GM12864 (cell line): Measurements from ENCODE around the gene NME8.

Experiments
- DNase-seq: peaks from one replicate; pipeline ENCODE4 v3.0.0-alpha.2; 2011; ENCODE audit warnings: low read depth
- H3K4me3 ChIP-seq: 2 replicates; pipeline ENCODE4 v1.5.1; 2011; ENCODE audit warnings: mild to moderate bottlenecking, low read depth, low read length, control low read depth
- CTCF ChIP-seq: IDR thresholded peaks from 2 replicates; pipeline ENCODE4 v1.5.1; 2011; ENCODE audit warnings: low read depth, mild to moderate bottlenecking, moderate library complexity, low read length, control low read depth, inconsistent platforms; ENCODE audit errors: missing control alignments

Gene NME8

GRCh38 chr7:37933018-37933566 lies 84.7 kb downstream of the NME8 start:
- H3K4me3 ChIP-seq: no peak overlapping the region
- DNase-seq: no peak
- TF ChIP-seq CTCF: no peak

GRCh38 chr7:37942934-37943610 lies 94.7 kb downstream of the NME8 start:
- H3K4me3 ChIP-seq: no peak overlapping the region
- no peak for TF ChIP-seq CTCF

GRCh38 chr7:37943905-37944736 lies 95.7 kb downstream of the NME8 start:
- DNase-seq: no peak
- TF ChIP-seq CTCF: no peak
- no peak overlapping the region for H3K4me3 ChIP-seq

More at GRCh38 chr7:37942934-37943610, 94.7 kb downstream of the NME8 start:
- DNase-seq: no peak

- no peak for TF ChIP-seq CTCF
Observed at GRCh38 chr7:37944737-37945054, 96.3 kb downstream of the NME8 start.

GRCh38 chr7:37945336-37945735 lies 96.9 kb downstream of the NME8 start:
- no peak for DNase-seq
- TF ChIP-seq CTCF: no peak

More at GRCh38 chr7:37944737-37945054, 96.3 kb downstream of the NME8 start:
- no peak for DNase-seq
- no peak overlapping the region for H3K4me3 ChIP-seq

GRCh38 chr7:37947138-37947940 lies 98.9 kb downstream of the NME8 start:
- no peak overlapping the region for H3K4me3 ChIP-seq
- no peak for DNase-seq
- TF ChIP-seq CTCF: no peak

More at GRCh38 chr7:37945336-37945735, 96.9 kb downstream of the NME8 start:
- no peak overlapping the region for H3K4me3 ChIP-seq
